HG02943 (cell line): ENCODE results near the gene SGCA.

Experiments
- ATAC-seq: cut with Tn5 transposase; IDR thresholded peaks from one replicate; pipeline ENCODE4 v1.9.1; 2021; ENCODE audit warnings: mild to moderate bottlenecking, low read depth, moderate library complexity; ENCODE audit not compliant: unreplicated experiment

The SGCA gene

GRCh38 chr17:50191359-50192143 lies 25.7 kb downstream of the SGCA start:
- no peak for ATAC-seq

DNA sequence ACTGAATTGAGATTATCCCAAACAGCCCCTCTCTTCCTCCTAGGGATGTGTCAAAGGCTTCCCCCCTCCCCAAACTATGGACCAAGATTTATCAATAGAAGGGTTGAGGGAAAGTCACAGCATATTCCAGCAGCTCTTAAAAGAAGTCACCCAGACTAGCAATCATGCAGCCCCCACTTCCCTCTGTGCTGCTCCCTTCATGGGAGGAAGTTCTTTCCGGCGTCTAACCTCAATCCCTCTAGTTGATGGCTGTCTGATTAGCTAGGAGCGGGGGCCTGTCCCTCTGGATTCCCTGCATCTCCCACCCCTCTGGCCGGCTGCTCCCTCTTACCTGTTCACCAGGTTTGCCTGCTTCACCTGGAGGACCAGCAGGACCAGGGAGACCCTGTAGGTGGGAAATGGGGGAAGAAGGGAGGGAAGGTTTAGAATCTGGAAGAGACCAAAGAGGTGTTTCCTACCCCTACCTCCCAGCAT lies 26.4 kb downstream of the SGCA start:
- no peak for ATAC-seq

DNA sequence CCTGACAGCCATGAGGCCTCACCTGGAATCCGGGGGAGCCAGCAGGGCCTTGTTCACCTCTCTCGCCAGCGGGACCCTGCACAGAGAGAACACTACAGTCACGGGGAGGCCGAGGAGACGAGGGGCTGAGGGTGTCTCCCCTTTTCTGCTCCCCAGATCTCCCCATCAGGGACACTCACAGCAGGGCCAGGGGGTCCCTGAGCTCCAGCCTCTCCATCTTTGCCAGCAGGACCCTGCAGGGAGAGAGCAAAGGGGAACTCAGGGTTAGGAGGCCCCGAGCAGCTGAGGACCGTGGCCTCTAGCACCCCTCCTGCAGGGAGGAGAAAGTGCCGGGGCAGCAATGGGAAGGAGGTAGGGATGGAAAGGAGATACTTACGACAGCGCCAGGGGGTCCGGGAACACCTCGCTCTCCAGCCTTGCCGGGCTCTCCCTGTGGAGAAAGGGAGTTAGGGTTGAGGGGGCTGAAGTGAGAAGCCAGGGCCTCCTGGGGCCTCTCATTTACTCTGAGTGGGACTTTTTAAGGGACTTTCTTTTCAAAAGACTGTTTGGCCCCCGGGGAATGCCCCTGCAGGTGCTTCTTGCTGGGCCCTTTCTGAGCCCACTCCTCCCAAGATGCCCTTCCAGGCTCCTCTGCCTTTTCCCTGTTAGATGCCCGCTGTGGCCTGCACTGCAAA lies 26.9 kb downstream of the SGCA start:
- ATAC-seq = no peak

GRCh38 chr17:50194140-50194933 lies 28.5 kb downstream of the SGCA start:
- no peak for ATAC-seq

- ATAC-seq = no peak
These were observed 29.4 kb downstream of the SGCA start for GRCh38 chr17:50194934-50195865.

- ATAC-seq = no peak
These were observed 30.2 kb downstream of the SGCA start for GRCh38 chr17:50196036-50196435.

DNA sequence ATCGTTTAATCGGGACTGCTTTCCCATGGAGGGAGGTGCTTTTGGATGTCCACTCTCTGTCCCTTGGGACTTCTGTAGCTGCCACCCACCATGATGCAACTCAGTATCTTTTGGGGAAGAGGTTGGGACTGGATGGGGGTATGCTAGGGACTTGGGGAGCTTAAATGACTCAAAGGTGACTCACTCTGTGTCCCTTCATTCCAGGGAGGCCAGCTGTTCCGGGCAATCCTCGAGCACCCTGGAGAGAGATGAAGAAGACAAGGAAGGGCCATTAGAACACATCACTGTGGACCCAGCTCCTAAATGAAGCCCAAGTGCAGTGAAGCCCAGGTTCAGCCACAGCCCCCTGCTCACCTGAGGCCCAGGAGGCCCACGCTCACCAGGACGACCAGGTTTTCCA lies 31.0 kb downstream of the SGCA start:
- ATAC-seq = no peak

DNA sequence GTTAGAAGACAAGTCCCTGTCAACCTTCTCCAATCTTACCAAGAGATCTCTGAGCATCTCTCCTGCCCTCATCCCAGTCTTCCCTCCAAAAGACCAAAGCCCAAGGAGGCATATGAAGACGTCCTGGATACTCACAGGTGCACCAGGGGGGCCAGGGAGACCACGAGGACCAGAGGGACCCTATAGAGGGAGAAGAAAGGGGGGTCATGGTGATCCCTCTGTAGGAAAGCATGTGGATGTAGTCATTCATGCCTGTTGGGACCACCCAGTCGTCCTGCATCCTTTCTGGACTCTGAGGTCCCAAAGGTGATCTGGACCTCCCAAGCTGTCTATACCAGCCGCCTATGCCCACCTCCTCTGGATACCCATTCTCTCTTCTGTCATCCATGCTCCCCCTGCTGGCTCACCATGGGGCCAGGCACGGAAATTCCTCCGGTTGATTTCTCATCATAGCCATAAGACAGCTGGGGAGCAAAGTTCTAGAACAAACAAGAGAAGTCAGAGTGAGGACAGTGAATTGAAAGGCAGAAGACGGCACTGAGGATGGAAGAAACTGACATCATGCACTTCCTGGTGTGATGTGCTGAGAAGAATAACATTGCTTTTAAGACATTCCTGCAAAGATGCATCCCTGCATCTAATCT lies 32.3 kb downstream of the SGCA start:
- ATAC-seq = no peak

DNA sequence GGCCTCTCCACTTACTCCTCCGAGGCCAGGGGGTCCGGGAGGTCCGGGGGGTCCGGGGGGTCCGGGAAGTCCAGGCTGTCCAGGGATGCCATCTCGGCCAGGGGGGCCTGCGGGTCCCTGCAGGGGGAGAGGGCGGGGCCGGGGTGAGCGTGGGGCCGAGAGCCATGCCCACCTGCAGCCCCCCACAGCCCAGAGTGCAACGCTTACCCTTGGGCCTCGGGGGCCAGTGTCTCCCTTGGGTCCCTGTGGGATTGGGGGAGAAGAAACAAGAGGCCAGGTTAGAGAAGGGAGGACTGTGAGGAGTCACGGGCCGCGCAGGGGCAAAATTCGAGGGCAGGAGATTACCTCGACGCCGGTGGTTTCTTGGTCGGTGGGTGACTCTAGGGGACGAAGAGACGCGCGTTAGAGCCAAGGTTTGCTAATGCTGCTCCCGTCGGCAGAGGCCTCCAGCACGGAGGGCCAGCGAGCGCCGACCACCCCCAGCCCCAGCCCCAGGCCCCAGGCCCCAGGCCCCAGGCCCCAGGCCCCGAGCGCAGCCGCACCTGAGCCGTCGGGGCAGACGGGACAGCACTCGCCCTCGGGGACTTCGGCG lies 33.5 kb downstream of the SGCA start:
- no peak for ATAC-seq

DNA sequence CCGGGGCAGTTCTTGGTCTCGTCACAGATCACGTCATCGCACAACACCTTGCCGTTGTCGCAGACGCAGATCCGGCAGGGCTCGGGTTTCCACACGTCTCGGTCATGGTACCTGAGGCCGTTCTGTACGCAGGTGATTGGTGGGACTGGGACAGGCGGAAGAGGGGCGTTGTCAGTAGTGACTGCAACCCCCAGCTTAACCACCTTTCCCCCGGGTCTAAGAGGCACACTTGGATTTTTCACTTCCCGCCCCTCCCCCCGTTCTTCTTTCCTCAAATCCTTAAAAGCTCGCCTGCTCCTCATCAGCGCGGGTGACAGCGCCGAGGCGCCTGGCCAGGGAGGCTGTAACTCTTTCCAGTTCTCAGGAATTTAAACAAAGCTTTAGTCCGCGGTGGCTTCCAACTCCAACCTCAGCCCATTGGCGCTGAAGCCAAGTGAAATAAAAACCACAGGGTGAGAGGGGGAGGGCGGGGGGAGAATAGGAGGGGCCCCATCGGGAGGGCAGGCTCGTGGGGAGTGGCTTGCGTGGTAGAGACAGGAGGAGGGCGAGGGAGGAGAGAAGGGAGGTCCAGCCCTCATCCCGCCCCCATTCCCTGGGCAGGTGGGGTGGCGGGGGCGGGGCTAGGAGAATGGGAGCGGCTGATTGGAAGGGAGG lies 34.1 kb downstream of the SGCA start:
- peak; percentile 33 for ATAC-seq

- peak; percentile 60 for ATAC-seq
These were observed 34.9 kb downstream of the SGCA start for GRCh38 chr17:50200457-50201275.

DNA sequence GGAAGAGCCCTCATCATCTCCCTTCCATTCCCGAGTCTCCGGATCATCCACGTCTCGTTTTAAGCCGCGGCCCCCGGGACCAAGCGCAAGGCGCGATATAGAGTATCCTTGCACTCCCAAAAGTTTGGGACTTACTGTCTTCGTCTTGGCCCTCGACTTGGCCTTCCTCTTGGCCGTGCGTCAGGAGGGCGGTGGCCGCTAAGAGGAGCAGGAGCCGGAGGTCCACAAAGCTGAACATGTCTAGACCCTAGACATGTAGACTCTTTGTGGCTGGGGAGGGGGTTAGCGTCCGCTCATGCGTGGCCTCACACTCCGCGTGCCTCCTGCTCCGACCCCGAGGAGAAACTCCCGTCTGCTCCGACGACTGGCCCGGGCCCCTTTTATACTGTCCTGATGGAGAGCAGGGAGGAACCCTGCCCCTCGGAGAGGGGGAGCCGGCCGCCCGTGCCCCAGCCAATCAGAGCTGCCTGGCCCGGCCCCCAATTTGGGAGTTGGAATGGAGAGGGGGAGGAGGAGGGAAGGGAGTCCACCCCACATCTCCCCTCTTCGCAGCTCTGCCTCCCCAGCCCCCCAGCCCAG lies 35.6 kb downstream of the SGCA start, which contains the start of gene COL1A1:
COL1A1 (minus strand) TSS at position 356 of the 579 bp plus-strand sequence; CDS start at position 238, 118 bp downstream.
- ATAC-seq = no peak

DNA sequence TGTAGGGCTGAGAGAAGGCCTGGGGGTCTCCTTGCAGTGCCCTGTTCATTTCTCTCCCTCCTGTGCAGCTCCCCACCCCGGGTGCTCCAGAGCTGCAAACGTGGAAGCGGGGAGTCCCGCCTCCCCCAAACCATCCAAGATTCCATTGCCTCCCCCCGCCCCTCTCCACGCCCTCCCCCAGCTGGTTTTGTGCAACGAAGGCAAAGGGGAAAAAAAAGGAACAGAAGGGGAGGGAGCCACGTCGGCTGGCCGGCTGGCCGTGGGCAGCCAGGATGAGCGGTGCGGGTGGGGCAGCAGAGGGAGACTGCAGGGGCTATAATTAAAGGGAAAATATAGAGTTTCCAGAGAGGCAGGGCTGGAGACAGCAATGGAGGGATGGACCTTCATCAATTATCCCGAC lies 37.3 kb downstream of the SGCA start:
- ATAC-seq = no peak

GRCh38 chr17:50203604-50204345 lies 38.0 kb downstream of the SGCA start:
- ATAC-seq = no peak

GRCh38 chr17:50204431-50204830 lies 38.6 kb downstream of the SGCA start:
- no peak for ATAC-seq

GRCh38 chr17:50205111-50205962 lies 39.5 kb downstream of the SGCA start:
- no peak for ATAC-seq
